DND-41 (cell line): ENCODE measurements around the gene KANSL3.

Experiments used
- EZH2 ChIP-seq: IDR thresholded peaks from 3 replicates; pipeline ENCODE4 v1.6.1; 2012; ENCODE audit warnings: borderline replicate concordance, low read depth, mild to moderate bottlenecking, moderate library complexity, low read length, inconsistent platforms; ENCODE audit not compliant: severe bottlenecking
- TF ChIP-seq, protein P1 (sequence below): IDR thresholded peaks from 2 replicates; pipeline ENCODE4 v1.5.1; 2012; ENCODE audit warnings: borderline replicate concordance, low read length, moderate library complexity, mild to moderate bottlenecking; ENCODE audit not compliant: poor library complexity, severe bottlenecking; ENCODE audit errors: extremely low read depth

DNA sequence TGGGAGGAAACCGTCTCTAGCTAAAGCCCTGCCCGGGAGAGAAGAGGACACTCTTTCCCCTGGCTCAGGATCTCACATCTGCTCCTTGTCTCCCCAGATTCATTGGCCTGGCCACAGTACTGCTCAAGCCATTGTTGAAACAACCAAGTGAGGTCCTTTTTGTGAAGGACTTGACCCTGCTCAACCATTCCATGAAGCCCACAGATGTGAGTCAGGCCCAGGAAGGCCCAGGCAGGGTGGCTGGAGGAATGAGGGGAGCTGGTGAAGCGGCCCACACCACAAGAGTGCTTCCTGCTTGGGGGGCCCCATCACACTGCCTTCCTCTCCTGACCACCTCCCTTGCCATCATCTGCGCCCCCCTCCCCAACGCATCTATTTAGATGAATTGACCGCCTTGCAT is 9.6 kb upstream of the KANSL3 start:
- TF ChIP-seq, protein P1, sequence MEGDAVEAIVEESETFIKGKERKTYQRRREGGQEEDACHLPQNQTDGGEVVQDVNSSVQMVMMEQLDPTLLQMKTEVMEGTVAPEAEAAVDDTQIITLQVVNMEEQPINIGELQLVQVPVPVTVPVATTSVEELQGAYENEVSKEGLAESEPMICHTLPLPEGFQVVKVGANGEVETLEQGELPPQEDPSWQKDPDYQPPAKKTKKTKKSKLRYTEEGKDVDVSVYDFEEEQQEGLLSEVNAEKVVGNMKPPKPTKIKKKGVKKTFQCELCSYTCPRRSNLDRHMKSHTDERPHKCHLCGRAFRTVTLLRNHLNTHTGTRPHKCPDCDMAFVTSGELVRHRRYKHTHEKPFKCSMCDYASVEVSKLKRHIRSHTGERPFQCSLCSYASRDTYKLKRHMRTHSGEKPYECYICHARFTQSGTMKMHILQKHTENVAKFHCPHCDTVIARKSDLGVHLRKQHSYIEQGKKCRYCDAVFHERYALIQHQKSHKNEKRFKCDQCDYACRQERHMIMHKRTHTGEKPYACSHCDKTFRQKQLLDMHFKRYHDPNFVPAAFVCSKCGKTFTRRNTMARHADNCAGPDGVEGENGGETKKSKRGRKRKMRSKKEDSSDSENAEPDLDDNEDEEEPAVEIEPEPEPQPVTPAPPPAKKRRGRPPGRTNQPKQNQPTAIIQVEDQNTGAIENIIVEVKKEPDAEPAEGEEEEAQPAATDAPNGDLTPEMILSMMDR = no peak
- no peak for TF ChIP-seq EZH2
